Measurements from ENCODE around the gene KRT17.
"Not testable (repeated sequence)": the region's sequence is repeated elsewhere in the genome, so short reads cannot be mapped to it uniquely, and the experiment has no call there.

KRT17 gene

GRCh38 chr17:41619036-41619926 lies 5.1 kb downstream of the KRT17 start:
- DNase-seq, result no peak

DNA sequence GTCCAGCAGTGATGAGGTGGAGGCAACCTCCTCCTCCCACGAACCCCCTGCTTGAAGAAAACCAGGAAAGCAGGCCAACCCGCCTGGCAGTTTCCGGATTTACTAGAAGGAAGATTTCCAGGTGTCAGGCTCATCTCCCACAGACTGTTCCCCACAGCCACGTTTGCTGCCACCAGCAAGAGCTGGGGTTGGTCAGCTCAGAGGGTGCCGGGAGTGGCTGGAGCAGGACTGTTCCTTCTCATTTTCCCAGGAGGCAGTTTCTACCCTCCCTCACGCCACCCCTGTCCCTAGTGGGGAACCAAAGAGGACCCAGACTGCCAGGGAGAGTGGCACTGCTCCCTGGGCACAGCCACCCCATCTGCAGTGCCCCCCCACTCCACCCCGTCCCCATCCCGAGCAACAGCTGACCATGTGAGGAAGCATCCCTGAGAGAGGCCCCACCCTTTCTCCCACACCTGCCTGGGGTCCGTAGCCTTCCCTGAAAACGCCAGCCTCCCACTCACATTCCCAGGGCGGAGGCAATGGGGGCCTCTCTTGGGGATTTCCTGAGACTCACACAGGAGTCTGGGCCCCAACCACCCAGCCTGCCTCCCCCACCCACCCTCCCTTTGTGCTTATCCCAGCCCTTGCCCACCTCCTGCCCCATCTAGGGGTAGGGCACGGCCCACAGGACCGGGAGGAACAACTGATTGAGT lies 5.9 kb downstream of the KRT17 start:
- DNase-seq, result no peak

- DNase-seq, result no peak
Measured at GRCh38 chr17:41617698-41618097, 6.7 kb downstream of the KRT17 start.

DNA sequence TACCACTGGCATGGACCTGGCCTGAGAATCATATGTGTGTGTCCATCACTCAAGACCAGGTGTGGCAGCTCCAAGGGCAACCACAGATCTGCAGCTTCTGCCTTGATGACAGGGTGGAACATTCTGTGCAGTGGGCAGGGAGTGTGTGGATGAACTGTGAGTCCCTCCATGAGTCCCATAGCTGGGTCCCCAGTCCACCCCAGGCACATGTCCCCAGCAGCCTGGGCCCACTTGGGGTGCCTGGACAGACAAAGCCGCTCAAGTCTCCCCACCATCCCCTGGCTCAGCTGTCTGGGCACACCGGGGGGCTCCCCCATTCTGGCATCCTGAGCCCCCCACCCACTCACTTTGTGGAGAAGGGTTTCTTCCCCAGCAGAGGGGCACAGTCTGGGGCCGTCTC lies 7.2 kb downstream of the KRT17 start:
- DNase-seq, result no peak

- not testable (repeated sequence) for DNase-seq
Measured at GRCh38 chr17:41616486-41616885, 7.9 kb downstream of the KRT17 start.

DNA sequence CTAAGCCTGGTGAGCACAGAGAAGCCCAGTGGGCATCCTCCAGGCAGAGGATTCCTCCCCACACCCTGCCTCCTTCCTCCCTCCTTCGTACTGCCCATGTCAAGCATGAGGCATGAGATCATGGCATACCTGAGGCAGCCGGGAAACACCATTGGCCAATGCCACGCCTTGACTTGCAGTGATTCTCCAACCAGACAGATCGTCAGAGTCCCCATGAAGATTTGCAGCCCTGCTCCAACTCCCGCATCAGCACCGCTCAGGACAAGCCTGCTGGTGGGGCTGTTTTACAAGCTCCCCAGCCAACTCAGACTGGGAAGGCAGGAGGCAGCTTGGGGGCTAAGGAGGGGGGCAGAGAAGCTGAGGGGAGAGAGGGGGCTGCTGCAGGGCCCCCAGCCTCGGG lies 8.9 kb downstream of the KRT17 start:
- no peak for DNase-seq

DNA sequence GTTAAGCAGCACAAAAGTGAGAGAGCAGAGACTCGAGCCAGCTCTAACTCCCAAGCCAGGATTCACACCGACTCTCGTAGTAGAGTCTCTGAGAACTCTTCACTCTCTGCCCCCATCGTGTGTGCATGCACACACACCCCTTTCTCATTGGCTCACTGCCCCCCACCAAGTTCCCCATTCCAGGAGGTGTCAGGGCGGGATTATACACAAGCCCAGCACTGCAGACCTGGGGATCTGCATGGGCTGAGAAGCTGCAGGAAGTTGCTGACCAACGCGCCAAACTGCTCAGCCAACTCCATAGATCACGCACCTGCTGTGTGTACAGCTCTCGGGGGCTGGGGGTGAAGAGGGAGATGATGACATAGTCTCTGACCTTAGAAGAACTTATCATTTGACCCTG lies 9.6 kb downstream of the KRT17 start:
- not testable (repeated sequence) for DNase-seq

- no peak for DNase-seq
Measured at GRCh38 chr17:41614098-41614497, 10.3 kb downstream of the KRT17 start.

GRCh38 chr17:41613277-41614082 lies 10.9 kb downstream of the KRT17 start:
- no peak for DNase-seq

DNA sequence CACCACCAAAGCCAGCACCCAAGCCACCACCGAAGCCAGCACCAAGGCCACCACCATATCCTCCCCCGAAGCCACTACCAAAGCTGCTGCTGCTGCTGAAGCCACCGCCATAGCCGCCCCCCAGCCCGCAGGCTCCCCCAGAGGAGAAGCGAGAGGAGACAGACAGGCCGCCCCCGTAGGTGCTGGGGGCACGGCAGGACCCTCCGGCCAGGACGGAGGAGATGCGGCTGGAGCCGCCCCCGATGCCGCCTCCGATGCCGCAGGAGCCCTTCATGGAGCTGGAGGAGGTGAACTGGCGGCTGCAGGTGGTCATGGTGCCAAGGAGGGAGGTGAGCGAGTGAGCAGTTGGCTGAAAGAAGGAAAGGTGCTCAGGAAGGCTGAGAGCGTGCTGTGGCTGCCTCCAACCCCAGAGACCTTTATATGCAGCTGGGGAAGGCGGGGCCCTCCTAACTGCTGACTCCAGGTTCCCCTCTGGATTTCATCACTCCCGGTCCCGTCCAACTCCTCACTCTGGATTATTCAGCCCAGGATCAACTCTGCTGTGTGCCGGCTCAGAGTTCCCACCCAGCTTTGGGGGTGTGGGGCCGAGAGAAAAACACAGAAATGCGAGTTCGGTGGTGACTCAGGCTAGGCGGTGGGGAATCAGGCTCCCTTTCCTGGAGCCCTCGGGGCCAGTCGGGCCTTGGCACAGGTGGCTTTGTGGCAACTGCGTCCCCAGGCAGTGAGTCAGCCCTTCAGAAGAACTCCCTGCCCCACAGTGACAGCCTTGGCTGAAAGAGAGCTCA lies 11.8 kb downstream of the KRT17 start, which contains the start of gene KRT16:
KRT16 (minus strand) TSS at position 392 of the 785 bp plus-strand sequence; CDS start at position 313, 79 bp downstream.
- DNase-seq, result not testable (repeated sequence)

- no peak for DNase-seq
Measured at GRCh38 chr17:41610965-41611640, 13.3 kb downstream of the KRT17 start.

DNA sequence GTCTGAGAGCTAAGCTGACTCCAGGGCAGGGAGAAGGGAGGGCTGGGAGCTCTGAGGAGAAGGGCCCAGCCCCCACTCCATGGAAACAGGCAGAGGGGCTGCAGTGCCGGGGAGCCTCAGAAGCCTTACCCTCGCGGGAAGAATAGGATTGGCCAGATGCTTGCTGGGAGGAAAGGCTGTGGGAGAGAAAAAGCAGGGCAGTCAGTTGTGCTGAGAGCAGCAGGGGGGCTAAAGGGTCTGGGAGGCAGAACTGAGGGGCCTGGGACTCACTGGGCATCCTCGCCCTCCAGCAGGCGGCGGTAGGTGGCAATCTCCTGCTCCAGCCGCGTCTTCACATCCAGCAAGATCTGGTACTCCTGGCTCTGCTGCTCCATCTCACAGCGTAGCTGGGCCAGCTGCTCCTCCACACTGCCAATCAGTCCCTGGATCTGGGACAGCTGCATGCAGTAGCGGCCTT lies 14.3 kb downstream of the KRT17 start:
- DNase-seq, result not testable (repeated sequence)

DNA sequence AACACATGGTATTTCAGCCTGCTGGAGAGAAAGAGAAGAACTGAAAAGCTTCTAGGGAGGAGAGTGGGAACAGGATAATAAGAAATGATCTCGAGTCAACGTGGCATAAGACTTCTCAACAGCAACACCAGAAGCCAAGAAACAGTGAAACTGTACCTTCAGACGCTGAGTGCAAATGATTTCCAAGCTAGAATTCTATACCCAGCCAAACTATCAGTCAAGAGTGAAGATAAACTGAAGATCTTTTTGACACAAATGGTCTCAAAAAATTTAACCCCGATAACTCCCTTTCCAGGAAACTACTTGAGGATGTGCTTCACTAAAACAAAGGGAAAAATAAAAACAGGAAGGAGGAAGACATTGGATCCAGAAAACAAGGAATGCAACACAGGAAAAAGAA lies 17.4 kb downstream of the KRT17 start:
- not testable (repeated sequence) for DNase-seq

DNA sequence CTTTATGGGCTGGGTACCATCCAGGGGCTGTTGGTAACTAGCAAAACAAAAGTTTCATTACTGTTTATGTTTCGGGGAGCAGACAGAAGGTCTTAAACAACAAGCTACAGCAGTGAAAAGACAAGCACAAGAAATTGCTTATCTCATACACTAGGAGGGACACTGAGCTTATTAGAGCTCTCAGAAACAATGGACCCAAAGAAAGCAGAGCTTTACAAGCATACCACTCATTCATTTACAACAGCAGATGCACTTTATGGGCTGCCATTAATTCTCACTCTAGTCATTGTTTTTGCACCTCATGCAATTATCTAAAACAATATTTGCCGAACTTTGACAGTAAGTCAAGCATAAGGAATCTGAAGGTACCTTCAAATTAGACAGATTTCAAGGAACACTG lies 21.9 kb downstream of the KRT17 start:
- no peak for DNase-seq

DNA sequence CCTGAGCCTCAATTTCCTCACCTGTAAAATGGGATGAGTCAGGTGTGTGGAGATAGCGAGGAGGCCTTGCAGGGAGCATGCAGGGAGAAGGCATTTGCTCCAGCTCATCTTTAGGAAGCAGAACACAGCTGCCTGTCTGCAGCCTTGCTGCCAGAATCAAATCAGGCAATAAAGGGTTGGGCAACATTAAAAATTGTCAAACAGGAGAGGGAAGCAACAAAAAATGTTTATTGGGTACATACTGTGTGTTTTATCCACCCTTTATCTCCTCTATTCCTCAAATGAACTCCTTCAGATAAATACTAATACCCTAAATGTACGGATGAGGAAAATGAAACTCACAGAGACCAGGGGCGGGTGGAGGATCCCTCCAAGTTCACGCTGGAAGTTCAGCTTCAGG lies 24.1 kb downstream of the KRT17 start:
- DNase-seq, result no peak

DNA sequence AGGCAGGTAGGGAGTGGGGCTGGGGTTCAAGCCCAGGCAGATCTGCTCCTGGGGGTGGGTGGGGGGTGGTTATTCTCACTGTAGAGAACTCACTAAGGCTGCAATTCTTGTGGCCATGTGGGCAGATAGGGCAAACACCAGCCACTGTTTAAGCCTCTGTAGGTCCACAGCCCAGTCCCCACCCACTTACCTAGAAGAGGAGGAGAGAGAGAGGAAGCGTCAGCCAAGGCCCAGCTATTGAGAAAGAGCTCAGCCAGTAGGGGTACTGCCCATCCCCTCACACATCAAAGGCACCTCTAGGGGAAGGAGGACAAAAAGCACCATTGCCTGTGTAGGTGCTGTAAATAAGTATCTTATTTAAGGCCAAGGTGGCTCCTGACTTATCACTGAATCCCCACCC lies 24.7 kb downstream of the KRT17 start:
- no peak for DNase-seq

- no peak for DNase-seq
Measured at GRCh38 chr17:41595585-41595984, 28.8 kb downstream of the KRT17 start.

- no peak for DNase-seq
Measured at GRCh38 chr17:41594363-41594915, 29.9 kb downstream of the KRT17 start.

GRCh38 chr17:41593306-41593981 lies 30.9 kb downstream of the KRT17 start:
- no peak for DNase-seq

GRCh38 chr17:41592601-41593305 lies 31.6 kb downstream of the KRT17 start:
- DNase-seq, result no peak

Data from KG1 (cell line).